H4 (cell line): ENCODE measurements around the gene UBE4A. TPM values are rescaled to one million over a fixed set of nuclear protein-coding genes. Genes with fewer than 3 reads are reported as not detected.
"Not testable (repeated sequence)": the region's sequence is repeated elsewhere in the genome, so short reads cannot be mapped to it uniquely, and the experiment has no call there.

Experiments
- DNase-seq: peaks from one replicate; pipeline ENCODE4 v3.0.0-alpha.2; 2015; ENCODE audit warnings: low spot score
- total RNA-seq: library from RNA; depleted of rRNA; stranded (reverse); fragments of >200 nt; shearing (Covaris generic); gene quantifications from 2 replicates; pipeline ENCODE4 v1.2.3, GENCODE V29; 2014

The UBE4A gene
- total RNA-seq, 1 experiment from 2014 or later, result 45.1 TPM

DNA sequence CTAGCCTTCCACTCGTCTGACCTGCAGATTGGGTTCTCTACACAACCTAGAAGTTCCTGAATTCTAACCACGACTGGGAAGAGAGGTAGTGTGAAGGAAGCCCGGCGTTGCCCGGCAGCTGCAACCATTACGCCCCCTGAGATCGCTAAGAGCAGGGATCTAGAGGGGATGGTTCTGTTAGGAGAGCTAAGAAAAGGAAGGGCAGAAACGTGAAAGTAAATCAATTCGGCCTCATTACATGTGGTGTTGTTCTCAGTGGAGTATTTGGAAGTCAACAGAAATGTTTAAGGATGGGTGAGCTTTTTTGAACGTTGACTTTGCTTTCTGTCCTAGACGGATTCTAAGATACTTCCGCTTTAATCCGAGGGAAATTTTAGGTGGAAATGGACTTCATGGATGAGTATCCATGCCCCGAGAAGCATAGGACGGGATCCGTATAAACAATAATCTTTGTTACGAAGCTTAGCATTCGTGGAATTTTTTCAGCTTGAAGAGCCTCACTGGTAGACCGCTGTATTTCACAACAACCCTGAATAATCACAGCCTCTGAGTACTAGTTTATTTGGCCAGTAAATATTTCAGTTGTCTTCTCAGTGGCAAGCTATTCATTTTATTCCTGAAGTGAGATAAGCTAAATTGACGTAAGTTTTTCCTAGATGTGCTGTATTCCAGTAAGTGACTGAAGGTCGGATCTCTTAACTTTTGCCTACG is 42.6 kb downstream of the UBE4A start:
- DNase-seq, result peak; percentile 17

GRCh38 chr11:118402594-118402993 is 43.2 kb downstream of the UBE4A start:
- not testable (repeated sequence) for DNase-seq

- no peak for DNase-seq
Observed at GRCh38 chr11:118406599-118407166, 47.3 kb downstream of the UBE4A start.

GRCh38 chr11:118410055-118410745 is 50.8 kb downstream of the UBE4A start:
- no peak for DNase-seq

- no peak for DNase-seq
Observed at GRCh38 chr11:118411530-118411929, 52.1 kb downstream of the UBE4A start.

DNA sequence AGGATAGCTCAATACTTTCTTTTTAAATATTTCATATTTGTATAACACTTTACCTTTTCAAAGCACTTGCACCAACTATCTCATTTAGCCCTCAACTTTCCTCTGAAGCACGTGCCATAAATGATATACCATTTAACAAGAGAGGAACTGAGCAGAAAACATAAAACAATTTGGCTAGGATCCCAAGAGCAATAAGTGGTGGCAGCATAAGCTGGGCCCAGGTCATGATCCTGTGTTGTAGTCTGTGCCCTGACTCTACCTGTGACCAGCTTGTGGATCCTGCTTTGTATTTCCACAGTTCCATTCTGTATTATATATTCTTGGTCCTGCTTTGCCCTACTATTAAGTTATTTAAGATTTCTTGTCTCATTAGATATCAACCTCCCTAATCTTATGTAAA is 53.5 kb downstream of the UBE4A start:
- DNase-seq, result no peak

- DNase-seq, result peak; percentile 21
Observed at GRCh38 chr11:118415062-118415738, 55.8 kb downstream of the UBE4A start.

DNA sequence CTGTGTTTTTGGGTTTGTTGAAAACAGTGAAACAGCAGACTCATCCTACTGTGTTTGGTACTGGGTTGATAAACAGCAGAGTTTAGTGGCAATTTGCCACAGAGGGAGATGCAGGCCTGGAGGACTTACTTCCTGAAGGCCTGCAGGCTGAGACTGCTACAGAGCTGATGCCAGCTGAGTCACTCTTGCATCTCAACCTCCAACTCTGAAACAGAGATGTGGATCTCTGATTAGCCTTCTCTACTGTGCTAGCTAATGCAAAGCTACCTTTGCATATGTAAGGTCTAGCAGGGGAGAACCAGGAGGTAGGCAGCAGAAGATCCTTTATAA is 56.3 kb downstream of the UBE4A start:
- DNase-seq, result peak; percentile 96

DNA sequence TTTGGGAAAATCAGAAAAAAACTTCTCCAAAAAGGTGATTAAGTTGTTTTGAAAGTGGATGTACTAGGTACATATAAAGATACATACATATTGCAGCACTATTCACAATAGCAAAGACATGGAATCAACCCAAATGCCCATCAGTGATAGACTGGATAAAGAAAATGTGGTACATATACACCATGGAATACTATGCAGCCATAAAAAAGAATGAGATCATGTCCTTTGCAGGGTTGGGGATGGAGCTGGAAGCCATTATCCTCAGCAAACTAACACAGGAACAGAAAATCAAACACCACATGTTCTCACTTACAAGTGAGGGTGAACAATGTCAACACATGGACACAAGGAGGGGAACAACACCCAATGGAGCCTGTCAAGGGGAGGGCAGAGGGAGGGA is 57.5 kb downstream of the UBE4A start:
- not testable (repeated sequence) for DNase-seq

GRCh38 chr11:118417801-118418200 is 58.4 kb downstream of the UBE4A start:
- DNase-seq, result peak; percentile 23

GRCh38 chr11:118418766-118419165 is 59.4 kb downstream of the UBE4A start:
- no peak for DNase-seq

DNA sequence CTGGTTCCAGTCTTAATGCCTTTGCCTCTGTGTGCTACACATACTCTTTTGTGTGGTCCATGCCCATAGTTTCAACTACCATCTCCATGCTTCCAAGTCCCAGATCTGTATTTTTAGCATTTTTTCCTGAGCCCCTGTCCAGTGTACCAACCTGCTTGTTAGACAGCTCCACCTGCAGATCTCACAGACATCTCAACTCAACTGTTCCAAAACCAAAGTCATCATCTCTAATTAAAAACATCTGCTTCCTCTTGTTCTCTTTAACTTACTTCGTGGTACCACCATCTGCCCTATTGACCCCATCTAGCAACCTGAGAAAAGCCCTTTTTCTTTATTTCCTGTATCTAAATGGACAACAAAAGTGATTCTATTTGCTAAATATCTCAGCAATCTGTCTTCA is 68.3 kb downstream of the UBE4A start:
- DNase-seq, result no peak

GRCh38 chr11:118430956-118431355 is 71.6 kb downstream of the UBE4A start:
- DNase-seq, result no peak

- DNase-seq, result no peak
Observed at GRCh38 chr11:118434123-118434552, 74.7 kb downstream of the UBE4A start.

GRCh38 chr11:118434553-118435289 is 75.3 kb downstream of the UBE4A start:
- DNase-seq, result peak; percentile 9

DNA sequence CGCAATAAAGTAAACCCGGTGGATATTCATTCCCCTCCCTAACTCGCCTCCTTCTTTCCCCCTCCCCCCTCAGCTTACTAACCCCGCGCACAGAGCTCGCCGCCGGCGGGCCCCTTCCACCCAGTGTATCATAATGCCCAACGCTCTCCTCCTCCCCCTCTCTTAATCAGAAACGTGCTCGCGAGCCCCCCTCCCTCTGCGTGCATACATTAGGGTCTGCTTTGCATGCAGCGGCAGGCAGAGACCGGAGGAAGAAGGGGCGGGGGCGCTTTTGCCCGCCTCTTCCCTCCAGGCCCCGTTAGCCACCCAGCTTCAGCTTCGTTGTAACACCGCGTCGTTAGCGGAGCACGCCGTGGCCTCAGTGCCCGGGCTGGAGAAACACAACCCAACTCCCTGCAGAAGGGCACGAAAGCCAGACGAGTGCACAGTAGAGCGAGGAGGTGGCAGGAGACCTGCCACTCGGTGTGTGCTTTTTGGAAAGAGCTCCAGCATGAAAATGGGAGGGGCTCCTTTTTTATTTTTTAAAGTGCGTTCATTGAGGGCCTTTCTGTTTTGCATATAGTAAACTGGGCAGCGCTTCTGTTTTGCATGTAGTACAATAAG is 76.0 kb downstream of the UBE4A start:
- peak; percentile 29 for DNase-seq

DNA sequence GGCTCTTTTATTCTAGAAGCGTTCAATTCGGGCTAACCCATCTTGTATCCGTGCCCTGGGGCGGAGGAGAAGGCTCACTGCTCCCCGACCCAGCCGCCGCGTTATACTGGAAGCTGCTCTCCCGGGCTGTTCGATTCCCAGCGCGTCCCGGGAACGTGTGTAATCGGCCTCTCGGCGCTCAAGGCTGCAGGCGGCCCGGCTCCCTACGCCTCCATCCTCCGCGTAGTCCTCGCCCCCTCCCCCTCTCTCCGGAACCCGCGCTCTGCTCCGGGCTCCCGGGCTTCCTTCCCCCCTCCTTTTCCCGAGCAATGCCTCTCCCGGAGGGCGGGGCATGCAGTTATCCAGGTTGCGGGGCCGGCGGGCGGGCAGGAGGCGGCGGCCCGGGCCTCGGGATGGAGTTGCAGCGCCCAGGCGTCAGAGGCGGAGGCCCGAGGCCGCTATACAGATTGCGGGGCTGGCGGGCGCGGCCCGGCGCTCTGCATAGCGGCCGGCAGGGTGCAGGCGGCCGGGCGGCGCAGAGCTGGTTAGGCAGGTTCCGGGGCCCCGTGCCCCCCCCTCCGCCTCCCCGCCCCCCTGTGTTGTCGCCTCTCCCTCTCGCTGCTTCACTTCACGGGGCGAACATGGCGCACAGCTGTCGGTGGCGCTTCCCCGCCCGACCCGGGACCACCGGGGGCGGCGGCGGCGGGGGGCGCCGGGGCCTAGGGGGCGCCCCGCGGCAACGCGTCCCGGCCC is 76.7 kb downstream of the UBE4A start, which contains the start of gene KMT2A:
Gene KMT2A (plus strand): TSS at position 600 of the 732 bp plus-strand sequence. CDS start 21 bp downstream, at position 621.
- peak; percentile 90 for DNase-seq

DNA sequence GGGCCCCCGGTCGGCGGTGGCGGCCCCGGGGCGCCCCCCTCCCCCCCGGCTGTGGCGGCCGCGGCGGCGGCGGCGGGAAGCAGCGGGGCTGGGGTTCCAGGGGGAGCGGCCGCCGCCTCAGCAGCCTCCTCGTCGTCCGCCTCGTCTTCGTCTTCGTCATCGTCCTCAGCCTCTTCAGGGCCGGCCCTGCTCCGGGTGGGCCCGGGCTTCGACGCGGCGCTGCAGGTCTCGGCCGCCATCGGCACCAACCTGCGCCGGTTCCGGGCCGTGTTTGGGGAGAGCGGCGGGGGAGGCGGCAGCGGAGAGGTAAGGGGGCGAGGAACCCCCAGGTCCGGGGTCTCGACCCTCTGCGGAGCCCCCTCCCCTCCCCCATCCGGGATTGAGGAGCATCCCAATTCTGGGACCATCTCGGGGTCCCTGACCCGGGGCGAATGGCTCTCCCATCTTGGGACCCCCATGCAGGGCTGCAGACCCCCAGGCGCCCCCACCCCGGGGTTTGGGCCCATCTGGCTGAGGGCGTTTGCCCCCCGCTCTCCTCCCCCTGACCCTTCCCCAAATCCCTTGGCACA is 77.3 kb downstream of the UBE4A start:
- DNase-seq, result no peak

DNA sequence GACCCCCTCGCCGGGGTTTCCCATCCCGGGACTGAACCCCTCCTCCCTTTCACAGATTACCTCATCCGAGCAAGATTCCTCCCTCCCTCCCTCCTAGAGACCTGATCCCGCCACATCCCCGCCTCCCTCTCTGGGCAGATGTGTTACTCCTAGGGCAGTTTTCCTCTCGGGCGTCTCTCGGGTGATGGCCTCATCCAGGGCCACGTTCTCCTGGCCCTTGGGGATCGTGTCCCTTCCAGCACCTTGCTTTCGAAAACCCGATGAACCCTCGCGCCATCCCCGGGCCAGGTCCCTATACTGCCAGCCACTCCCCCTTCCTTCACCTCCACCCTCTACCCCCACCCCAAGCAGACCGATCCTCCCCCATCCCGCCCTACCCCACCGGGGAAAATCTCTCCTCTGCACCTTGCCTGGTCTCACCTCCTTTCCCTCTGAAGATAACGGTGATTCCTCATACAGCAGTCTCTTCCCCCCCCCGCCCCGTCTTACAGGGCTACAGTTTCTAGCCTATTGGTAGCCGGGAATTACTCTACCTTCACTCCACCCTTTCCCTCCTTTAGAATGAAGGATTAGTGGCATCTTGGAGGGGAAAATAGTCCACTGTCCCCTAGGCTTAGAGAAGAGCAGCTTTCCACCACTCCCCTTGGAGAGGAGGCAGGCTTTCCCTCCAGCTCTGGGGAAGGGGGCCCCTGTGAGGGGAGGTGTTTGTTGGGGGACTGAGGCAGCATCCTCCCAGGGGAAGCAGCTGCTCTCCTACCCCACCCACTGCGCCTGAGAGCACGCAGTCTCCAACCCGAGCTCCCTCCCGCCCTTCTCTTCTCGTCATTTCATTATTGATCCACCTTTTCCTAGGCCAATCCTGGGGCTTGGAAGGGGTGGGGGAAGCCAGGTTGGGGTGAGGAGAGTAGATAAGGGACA is 78.1 kb downstream of the UBE4A start:
- peak; percentile 39 for DNase-seq
